GM23248 (cell line): ENCODE results near the gene CSPG4.
"Not testable (repeated sequence)": the region's sequence is repeated elsewhere in the genome, so short reads cannot be mapped to it uniquely, and the experiment has no call there.

Source experiments
- EZH2 ChIP-seq: fragments of 200-600 bp; sonication (generic); IDR thresholded peaks from 2 replicates; pipeline ENCODE4 v1.6.1; 2018; ENCODE audit warnings: antibody characterized with exemption, mild to moderate bottlenecking; ENCODE audit not compliant: insufficient read depth, poor library complexity, severe bottlenecking
- EZH2phosphoT487 ChIP-seq: fragments of 200-600 bp; sonication (generic); IDR thresholded peaks from 2 replicates; pipeline ENCODE4 v1.6.1; 2018; ENCODE audit warnings: antibody characterized with exemption, moderate library complexity, mild to moderate bottlenecking, low read depth; ENCODE audit not compliant: insufficient read depth

DNA sequence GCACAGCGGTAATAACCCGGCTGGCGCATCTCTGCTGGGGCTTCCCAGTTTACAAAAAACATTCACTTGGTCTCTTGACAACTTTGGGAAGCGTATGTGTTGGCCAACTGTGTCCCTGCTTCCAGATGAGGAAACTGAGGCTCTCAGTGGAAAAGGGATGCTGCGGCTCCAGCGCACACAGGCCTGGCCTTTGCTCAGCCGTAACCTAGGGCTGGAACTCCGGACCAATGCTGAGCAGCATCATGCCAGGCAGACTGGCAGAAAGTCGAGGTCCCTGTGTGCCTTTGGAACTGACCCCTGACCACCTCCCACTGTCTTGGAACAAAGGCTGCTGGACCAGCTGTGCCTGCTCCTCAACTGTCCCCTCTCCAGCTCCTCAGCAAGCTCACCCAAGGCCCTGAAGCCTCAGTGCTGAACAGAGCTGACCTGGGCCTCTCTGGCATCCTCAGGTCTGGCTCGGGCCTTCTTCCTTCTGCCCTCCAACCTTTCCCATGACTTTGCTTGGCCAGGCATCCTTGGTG is 2.7 kb upstream of the CSPG4 start:
- TF ChIP-seq EZH2phosphoT487, EZH2: not testable (repeated sequence)
